HepG2 (cell line): ENCODE measurements around the gene ZSCAN31. TPM values are rescaled to one million over a fixed set of nuclear protein-coding genes. Genes with fewer than 3 reads are reported as not detected.

ENCODE experiments used
- JARID2 ChIP-seq: sonication (generic); formaldehyde crosslinking; IDR thresholded peaks from 2 replicates; pipeline ENCODE4 v1.8.1; 2023; ENCODE audit warnings: missing genetic modification reagents, inconsistent platforms; ENCODE audit not compliant: insufficient replicate concordance
- polyA plus RNA-seq, 8 experiments: library from polyadenylated mRNA; depleted of rRNA in 3 of 8; stranded (reverse) in 7 of 8; unstranded in 1 of 8; fragments of >200 nt; fragmentation: Illumina TruSeq in 4 of 8; extraction: Trizol in 4 of 8; gene quantifications; 2 replicates each; pipeline versions ENCODE4 v1.2.1 to v1.2.3, GENCODE V29; 2011 to 2016; ENCODE audit warnings: low read depth in 4 of 8, missing spikeins in 1 of 8, mixed read lengths in 1 of 8; ENCODE audit not compliant: insufficient read depth in 1 of 8
- total RNA-seq, 5 experiments: library from RNA; depleted of rRNA; stranded (reverse); fragments of >200 nt; fragmentation: Illumina TruSeq; extraction: Trizol; gene quantifications; 2 replicates each; pipeline ENCODE4 v1.2.3, GENCODE V29; 2016; ENCODE audit warnings: low read depth in 1 of 5
- TF ChIP-seq, protein P1 (sequence below): sonication (generic); formaldehyde crosslinking; IDR thresholded peaks from 2 replicates; pipeline ENCODE4 v1.5.0; 2020; ENCODE audit warnings: mild to moderate bottlenecking, missing genetic modification reagents, borderline replicate concordance
- TF ChIP-seq, protein P2 (sequence below): sonication (generic); formaldehyde crosslinking; IDR thresholded peaks from 2 replicates; pipeline ENCODE4 v1.4.0; 2020; ENCODE audit warnings: mild to moderate bottlenecking, missing genetic modification reagents
- TF ChIP-seq, protein P3 (sequence below): sonication (generic); formaldehyde crosslinking; IDR thresholded peaks from 2 replicates; pipeline ENCODE4 v1.8.1; 2023; ENCODE audit warnings: mild to moderate bottlenecking, missing genetic modification reagents, borderline replicate concordance

ZSCAN31 gene
- total and polyA plus RNA-seq, 2 of the 13 experiments (the other 11 are each of a cell fraction or from before 2014, with no cell fraction given) = 5.3 to 6.2 TPM

DNA sequence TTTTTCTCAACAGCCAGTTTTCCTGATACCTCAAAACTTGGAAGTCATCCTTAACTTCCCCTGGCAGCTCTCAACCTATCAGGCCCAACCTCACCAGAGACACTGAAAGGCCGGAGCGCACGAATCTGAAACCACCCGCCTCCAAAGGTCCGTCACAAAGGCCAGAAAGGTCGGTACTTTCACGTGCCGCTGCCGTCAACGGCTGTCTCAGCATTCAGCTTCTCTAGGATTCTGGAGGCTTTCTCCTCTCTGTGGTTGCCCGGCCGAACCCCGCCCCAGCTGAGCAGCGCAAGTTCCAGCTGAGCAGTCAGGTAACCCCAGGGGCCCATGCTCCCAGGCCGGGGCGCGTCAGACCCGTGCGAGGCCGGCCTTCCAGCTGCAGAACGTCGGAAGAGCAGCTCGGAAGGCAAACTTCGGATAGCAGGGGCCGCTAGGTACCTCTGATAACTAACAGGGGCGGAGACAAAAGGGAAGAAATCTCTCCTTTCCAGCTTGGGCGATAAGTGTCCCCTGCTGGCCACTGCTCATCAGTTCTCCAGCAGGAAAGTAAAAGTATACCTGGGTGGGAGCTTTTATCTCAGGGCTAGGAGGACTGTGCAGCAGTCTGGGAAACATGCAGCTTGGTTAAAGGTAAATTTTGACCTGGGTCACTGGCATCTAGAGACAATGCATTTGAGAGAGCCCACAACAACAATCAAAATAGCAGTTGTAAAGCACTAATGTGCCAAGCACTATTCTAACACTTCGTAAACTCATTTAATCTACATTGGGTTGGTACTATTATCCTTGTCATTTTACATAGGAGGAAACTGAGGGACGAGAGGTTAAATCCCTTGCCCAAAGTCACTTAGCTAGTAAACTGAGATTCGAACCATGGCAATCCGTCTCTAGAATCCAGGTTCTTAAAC, 47.5 kb upstream of the ZSCAN31 start (continued):
- TF ChIP-seq, protein P1, sequence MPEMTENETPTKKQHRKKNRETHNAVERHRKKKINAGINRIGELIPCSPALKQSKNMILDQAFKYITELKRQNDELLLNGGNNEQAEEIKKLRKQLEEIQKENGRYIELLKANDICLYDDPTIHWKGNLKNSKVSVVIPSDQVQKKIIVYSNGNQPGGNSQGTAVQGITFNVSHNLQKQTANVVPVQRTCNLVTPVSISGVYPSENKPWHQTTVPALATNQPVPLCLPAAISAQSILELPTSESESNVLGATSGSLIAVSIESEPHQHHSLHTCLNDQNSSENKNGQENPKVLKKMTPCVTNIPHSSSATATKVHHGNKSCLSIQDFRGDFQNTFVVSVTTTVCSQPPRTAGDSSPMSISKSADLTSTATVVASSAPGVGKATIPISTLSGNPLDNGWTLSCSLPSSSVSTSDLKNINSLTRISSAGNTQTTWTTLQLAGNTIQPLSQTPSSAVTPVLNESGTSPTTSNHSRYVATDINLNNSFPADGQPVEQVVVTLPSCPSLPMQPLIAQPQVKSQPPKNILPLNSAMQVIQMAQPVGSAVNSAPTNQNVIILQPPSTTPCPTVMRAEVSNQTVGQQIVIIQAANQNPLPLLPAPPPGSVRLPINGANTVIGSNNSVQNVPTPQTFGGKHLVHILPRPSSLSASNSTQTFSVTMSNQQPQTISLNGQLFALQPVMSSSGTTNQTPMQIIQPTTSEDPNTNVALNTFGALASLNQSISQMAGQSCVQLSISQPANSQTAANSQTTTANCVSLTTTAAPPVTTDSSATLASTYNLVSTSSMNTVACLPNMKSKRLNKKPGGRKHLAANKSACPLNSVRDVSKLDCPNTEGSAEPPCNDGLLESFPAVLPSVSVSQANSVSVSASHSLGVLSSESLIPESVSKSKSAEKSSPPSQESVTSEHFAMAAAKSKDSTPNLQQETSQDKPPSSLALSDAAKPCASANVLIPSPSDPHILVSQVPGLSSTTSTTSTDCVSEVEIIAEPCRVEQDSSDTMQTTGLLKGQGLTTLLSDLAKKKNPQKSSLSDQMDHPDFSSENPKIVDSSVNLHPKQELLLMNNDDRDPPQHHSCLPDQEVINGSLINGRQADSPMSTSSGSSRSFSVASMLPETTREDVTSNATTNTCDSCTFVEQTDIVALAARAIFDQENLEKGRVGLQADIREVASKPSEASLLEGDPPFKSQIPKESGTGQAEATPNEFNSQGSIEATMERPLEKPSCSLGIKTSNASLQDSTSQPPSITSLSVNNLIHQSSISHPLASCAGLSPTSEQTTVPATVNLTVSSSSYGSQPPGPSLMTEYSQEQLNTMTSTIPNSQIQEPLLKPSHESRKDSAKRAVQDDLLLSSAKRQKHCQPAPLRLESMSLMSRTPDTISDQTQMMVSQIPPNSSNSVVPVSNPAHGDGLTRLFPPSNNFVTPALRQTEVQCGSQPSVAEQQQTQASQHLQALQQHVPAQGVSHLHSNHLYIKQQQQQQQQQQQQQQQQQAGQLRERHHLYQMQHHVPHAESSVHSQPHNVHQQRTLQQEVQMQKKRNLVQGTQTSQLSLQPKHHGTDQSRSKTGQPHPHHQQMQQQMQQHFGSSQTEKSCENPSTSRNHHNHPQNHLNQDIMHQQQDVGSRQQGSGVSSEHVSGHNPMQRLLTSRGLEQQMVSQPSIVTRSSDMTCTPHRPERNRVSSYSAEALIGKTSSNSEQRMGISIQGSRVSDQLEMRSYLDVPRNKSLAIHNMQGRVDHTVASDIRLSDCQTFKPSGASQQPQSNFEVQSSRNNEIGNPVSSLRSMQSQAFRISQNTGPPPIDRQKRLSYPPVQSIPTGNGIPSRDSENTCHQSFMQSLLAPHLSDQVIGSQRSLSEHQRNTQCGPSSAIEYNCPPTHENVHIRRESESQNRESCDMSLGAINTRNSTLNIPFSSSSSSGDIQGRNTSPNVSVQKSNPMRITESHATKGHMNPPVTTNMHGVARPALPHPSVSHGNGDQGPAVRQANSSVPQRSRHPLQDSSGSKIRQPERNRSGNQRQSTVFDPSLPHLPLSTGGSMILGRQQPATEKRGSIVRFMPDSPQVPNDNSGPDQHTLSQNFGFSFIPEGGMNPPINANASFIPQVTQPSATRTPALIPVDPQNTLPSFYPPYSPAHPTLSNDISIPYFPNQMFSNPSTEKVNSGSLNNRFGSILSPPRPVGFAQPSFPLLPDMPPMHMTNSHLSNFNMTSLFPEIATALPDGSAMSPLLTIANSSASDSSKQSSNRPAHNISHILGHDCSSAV (CRISPR knock-in tag) = peak; percentile 94
- TF ChIP-seq, protein P2, sequence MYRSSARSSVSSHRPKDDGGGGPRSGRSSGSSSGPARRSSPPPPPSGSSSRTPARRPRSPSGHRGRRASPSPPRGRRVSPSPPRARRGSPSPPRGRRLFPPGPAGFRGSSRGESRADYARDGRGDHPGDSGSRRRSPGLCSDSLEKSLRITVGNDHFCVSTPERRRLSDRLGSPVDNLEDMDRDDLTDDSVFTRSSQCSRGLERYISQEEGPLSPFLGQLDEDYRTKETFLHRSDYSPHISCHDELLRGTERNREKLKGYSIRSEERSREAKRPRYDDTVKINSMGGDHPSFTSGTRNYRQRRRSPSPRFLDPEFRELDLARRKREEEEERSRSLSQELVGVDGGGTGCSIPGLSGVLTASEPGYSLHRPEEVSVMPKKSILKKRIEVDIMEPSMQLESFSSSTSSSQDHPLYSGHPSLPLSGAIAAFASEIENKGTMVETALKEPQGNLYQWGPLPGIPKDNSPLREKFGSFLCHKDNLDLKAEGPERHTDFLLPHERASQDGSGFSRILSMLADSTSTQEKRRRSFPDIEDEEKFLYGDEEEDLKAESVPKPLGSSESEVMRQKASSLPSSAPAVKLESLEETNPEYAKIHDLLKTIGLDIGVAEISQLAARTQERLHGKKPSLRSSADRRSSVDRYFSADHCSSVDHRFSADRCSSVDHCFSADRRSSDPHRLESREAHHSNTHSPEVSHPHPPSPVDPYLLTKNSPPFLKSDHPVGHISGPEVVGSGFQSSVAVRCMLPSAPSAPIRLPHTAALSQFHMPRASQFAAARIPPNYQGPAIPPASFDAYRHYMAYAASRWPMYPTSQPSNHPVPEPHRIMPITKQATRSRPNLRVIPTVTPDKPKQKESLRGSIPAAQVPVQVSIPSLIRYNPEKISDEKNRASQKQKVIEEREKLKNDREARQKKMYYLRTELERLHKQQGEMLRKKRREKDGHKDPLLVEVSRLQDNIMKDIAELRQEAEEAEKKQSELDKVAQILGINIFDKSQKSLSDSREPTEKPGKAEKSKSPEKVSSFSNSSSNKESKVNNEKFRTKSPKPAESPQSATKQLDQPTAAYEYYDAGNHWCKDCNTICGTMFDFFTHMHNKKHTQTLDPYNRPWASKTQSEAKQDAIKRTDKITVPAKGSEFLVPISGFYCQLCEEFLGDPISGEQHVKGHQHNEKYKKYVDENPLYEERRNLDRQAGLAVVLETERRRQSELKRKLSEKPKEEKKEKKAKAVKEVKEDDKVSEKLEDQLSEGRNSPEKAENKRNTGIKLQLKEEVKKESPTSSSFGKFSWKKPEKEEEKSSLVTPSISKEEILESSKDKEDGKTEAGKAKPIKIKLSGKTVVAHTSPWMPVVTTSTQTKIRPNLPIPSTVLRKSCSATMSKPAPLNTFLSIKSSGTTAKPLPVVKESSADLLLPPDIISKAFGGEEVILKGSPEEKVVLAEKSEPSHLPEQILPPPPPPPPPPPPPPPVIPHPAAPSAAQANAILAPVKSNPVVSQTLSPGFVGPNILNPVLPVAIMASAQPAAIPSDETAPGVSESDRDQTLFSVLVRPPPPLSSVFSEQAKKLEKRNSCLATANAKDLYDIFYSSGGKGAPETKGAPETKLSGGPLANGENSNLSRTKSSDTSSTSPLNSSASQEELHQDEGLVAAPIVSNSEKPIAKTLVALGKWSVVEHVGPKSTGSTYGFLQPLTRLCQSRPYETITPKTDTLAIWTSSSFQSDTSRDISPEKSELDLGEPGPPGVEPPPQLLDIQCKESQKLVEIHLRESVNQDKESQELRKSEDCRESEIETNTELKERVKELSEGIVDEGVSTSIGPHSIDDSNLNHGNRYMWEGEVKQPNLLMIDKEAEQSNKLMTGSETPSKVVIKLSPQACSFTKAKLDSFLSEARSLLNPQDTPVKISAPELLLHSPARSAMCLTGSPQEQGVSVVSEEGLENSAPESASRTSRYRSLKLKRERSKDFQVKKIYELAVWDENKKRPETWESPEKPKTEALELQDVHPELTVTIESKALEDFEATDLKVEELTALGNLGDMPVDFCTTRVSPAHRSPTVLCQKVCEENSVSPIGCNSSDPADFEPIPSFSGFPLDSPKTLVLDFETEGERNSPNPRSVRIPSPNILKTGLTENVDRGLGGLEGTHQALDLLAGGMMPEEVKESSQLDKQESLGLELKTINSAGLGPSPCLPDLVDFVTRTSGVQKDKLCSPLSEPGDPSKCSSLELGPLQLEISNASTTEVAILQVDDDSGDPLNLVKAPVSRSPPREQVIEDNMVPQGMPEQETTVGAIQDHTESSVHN (CRISPR knock-in tag) = peak; percentile 79; the same call in 1 of the 2 replicates
- TF ChIP-seq, protein P3, sequence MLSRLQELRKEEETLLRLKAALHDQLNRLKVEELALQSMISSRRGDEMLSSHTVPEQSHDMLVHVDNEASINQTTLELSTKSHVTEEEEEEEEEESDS = peak; percentile 94
- peak; percentile 56 for TF ChIP-seq JARID2 (CRISPR knock-in tag)
